ENCODE measurements around the gene TMEM150A. TPM values are rescaled to one million over a fixed set of nuclear protein-coding genes. Genes with fewer than 3 reads are reported as not detected.
"Not testable (repeated sequence)": the region's sequence is repeated elsewhere in the genome, so short reads cannot be mapped to it uniquely, and the experiment has no call there.

Gene TMEM150A
- total RNA-seq, 1 experiment from 2014 or later = 25.3 TPM

GRCh38 chr2:85604568-85605339 is 2.3 kb upstream of the TMEM150A start:
- H3K27me3 ChIP-seq (replicated peaks; ENCODE audit: control insufficient read depth, insufficient read depth, low read length) = no peaks in the 10 kb centered on the region
- H3K9me3 Mint-ChIP-seq (ENCODE audit: unreplicated experiment) = no peaks in the 10 kb centered on the region
- H3K9me3 ChIP-seq = no peaks in the 10 kb centered on the region
- H3K36me3 Mint-ChIP-seq (ENCODE audit: insufficient read depth, unreplicated experiment) = peaks cover 60% of the 10 kb centered on the region
- H3K27ac Mint-ChIP-seq (ENCODE audit: unreplicated experiment) = no peak overlapping the region
- H3K4me1 Mint-ChIP-seq (ENCODE audit: low read depth, unreplicated experiment) = peaks cover 13% of the 10 kb centered on the region
- no peak overlapping the region for H3K4me3 Mint-ChIP-seq (ENCODE audit: unreplicated experiment)
- peaks cover 10% of the 10 kb centered on the region; the same call in 1 of the 2 replicates for H3K4me1 ChIP-seq
- peaks cover 2% of the 10 kb centered on the region; the same call in 1 of the 2 replicates for H3K36me3 ChIP-seq (ENCODE audit: control insufficient read depth, insufficient read depth, low read length)
- no peak overlapping the region for H3K4me3 ChIP-seq (ENCODE audit: low read depth, low read length)
- BruUV-seq (replicated peaks) = no TSS peak
- no peak for TF ChIP-seq CTCF (IDR thresholded peaks at IDR 0.05; ENCODE audit: insufficient read depth in 1 of 2, low read depth in 1 of 2, low read length in 1 of 2, severe bottlenecking in 1 of 2, unreplicated experiment in 1 of 2)
- CTCF ChIA-PET = interaction anchor here (0.5 kb wide), 1 partner anchor 278 kb away, joined by 3 read pairs; no protein-coding TSS in a partner anchor
- H3K27me3 Mint-ChIP-seq (ENCODE audit: insufficient read depth, unreplicated experiment) = no peaks in the 10 kb centered on the region
- POLR2A ChIA-PET = interaction anchor here (1.0 kb wide), 1 partner anchor 14 kb away, joined by 3 read pairs; no protein-coding TSS in a partner anchor
- no peak for DNase-seq
- intact Hi-C loops (cut with micrococcal nuclease; ENCODE audit: unreplicated experiment) = no loop called here

GRCh38 chr2:85604133-85604444 is 1.6 kb upstream of the TMEM150A start:
- POLR2A ChIA-PET = interaction anchor here (0.6 to 1.6 kb wide), 3 partner anchors 9 to 19 kb away, joined by 3 to 5 read pairs (median 3); partner anchors contain the start of genes RNF181 and USP39
- BruUV-seq (replicated peaks); H3K4me1 ChIP-seq; H3K36me3 ChIP-seq (ENCODE audit: control insufficient read depth, insufficient read depth, low read length); H3K27me3 ChIP-seq (replicated peaks; ENCODE audit: control insufficient read depth, insufficient read depth, low read length); DNase-seq; intact Hi-C loops (cut with micrococcal nuclease; ENCODE audit: unreplicated experiment); H3K27me3 Mint-ChIP-seq (ENCODE audit: insufficient read depth, unreplicated experiment); H3K9me3 ChIP-seq; H3K9me3 Mint-ChIP-seq (ENCODE audit: unreplicated experiment): not testable (repeated sequence)
- peak overlapping the region; percentile 83 for H3K4me3 ChIP-seq (ENCODE audit: low read depth, low read length)
- CTCF ChIA-PET = interaction anchor here (0.6 to 2.0 kb wide), 4 partner anchors 8 to 52 kb away, joined by 4 to 10 read pairs (median 5); partner anchors contain the start of gene C2orf68
- peaks cover 54% of the 10 kb centered on the region for H3K36me3 Mint-ChIP-seq (ENCODE audit: insufficient read depth, unreplicated experiment)
- peak overlapping the region; percentile 81 for H3K27ac Mint-ChIP-seq (ENCODE audit: unreplicated experiment)
- H3K4me1 Mint-ChIP-seq (ENCODE audit: low read depth, unreplicated experiment) = peaks cover 13% of the 10 kb centered on the region
- H3K4me3 Mint-ChIP-seq (ENCODE audit: unreplicated experiment) = peak overlapping the region; percentile 87

- no TSS peak for BruUV-seq (replicated peaks)
- CTCF ChIA-PET = interaction anchor here (1.9 to 2.0 kb wide), 2 partner anchors 14 to 36 kb away, joined by 6 to 10 read pairs; no protein-coding TSS in a partner anchor
Observed at GRCh38 chr2:85601771-85602475, 575 bp downstream of the TMEM150A start.

More at GRCh38 chr2:85601771-85602475, 575 bp downstream of the TMEM150A start:
- Histone ChIP-seq H3K36me3 (ENCODE audit: control insufficient read depth, insufficient read depth, low read length) (peaks cover 8% of the 10 kb centered on the region), H3K27me3 (replicated peaks; ENCODE audit: control insufficient read depth, insufficient read depth, low read length) (no peaks in the 10 kb centered on the region), H3K4me1 (peaks cover 12% of the 10 kb centered on the region; the same call in 1 of the 2 replicates), H3K9me3 (no peaks in the 10 kb centered on the region), H3K4me3 (ENCODE audit: low read depth, low read length) (peak overlapping the region; percentile 83)
- H3K36me3 Mint-ChIP-seq (ENCODE audit: insufficient read depth, unreplicated experiment) = peaks cover 37% of the 10 kb centered on the region
- H3K4me3 Mint-ChIP-seq (ENCODE audit: unreplicated experiment) = peak overlapping the region; percentile 87
- TF ChIP-seq CTCF (IDR thresholded peaks at IDR 0.05; ENCODE audit: insufficient read depth in 1 of 2, low read depth in 1 of 2, low read length in 1 of 2, severe bottlenecking in 1 of 2, unreplicated experiment in 1 of 2) = no peak
- peak in 1 of 2 experiments; percentile 61 for DNase-seq
- intact Hi-C loops (cut with micrococcal nuclease; ENCODE audit: unreplicated experiment) = loop anchor here (1.0 kb wide), 4 partner anchors 10 to 181 kb away; partner anchors contain the start of genes C2orf68 and GGCX
- no peaks in the 10 kb centered on the region for H3K27me3 Mint-ChIP-seq (ENCODE audit: insufficient read depth, unreplicated experiment)
- H3K9me3 Mint-ChIP-seq (ENCODE audit: unreplicated experiment) = no peaks in the 10 kb centered on the region
- POLR2A ChIA-PET = interaction anchor here (0.6 to 1.6 kb wide), 5 partner anchors 10 to 71 kb away, joined by 3 to 19 read pairs (median 4); partner anchors contain the start of gene C2orf68
- peak overlapping the region; percentile 64 for H3K27ac Mint-ChIP-seq (ENCODE audit: unreplicated experiment)
- H3K4me1 Mint-ChIP-seq (ENCODE audit: low read depth, unreplicated experiment) = peaks cover 13% of the 10 kb centered on the region
